Lung (tissue), 12 donors: ENCODE data around the gene CCDC107. TPM values are rescaled to one million over a fixed set of nuclear protein-coding genes. Genes with fewer than 3 reads are reported as not detected.

Source experiments
- ATAC-seq: fragments of 200-7000 bp; cut with Tn5 transposase; one replicate; pipeline ENCODE4 v1.9.1; 2020; ENCODE audit warnings: moderate number of reproducible peaks; ENCODE audit not compliant: insufficient read depth, low FRiP score
- DNase-seq, 3 donors: peaks; one replicate each; pipeline ENCODE4 v3.0.0-alpha.2; 2013 to 2017
- H3K27ac ChIP-seq, 2 donors: one replicate each; pipeline ENCODE4 v1.5.1; 2013; ENCODE audit warnings: mild to moderate bottlenecking in 2 of 2, moderate library complexity in 2 of 2, control low read depth in 1 of 2, inconsistent platforms in 1 of 2, low read depth in 1 of 2, low read length in 1 of 2
- H3K27me3 ChIP-seq, 3 donors: one replicate each; pipeline ENCODE4 v1.5.1; 2013; ENCODE audit warnings: low read length in 2 of 3; ENCODE audit not compliant: control insufficient read depth in 3 of 3, insufficient read depth in 3 of 3
- H3K36me3 ChIP-seq, 4 donors: one replicate each; pipeline ENCODE4 v1.5.1; 2013; ENCODE audit warnings: low read length in 4 of 4, mild to moderate bottlenecking in 1 of 4, moderate library complexity in 1 of 4; ENCODE audit not compliant: control insufficient read depth in 4 of 4, insufficient read depth in 4 of 4
- H3K4me1 ChIP-seq, 5 donors: one replicate each; pipeline ENCODE4 v1.5.1; 2013; ENCODE audit warnings: low read length in 5 of 5, mild to moderate bottlenecking in 2 of 5, moderate library complexity in 1 of 5; ENCODE audit not compliant: control insufficient read depth in 5 of 5, insufficient read depth in 5 of 5
- H3K4me3 ChIP-seq: one replicate; pipeline ENCODE4 v1.5.1; 2013; ENCODE audit warnings: mild to moderate bottlenecking, control low read depth, moderate library complexity
- H3K9ac ChIP-seq, 2 donors: one replicate each; pipeline ENCODE4 v1.5.1; 2013; ENCODE audit warnings: low read length in 2 of 2, control low read depth in 1 of 2; ENCODE audit not compliant: insufficient read depth in 1 of 2
- H3K9me3 ChIP-seq, 4 donors: one replicate each; pipeline ENCODE4 v1.5.1; 2013; ENCODE audit warnings: low read length in 3 of 4, mild to moderate bottlenecking in 1 of 4, moderate library complexity in 1 of 4; ENCODE audit not compliant: control insufficient read depth in 4 of 4, insufficient read depth in 3 of 4
- CTCF ChIP-seq: IDR thresholded peaks from 2 replicates; pipeline ENCODE4 v1.5.1; 2012; ENCODE audit warnings: mild to moderate bottlenecking; ENCODE audit errors: control extremely low read depth, extremely low read depth
- WGBS, 2 donors: extraction: QIAGEN DNeasy Blood & Tissue Kit; methylation state at CpG; one replicate each; pipeline ENCODE4 v1.1.7; 2013; 5-methylcytosine and 5-hydroxymethylcytosine counted together
- polyA plus RNA-seq, 2 donors: library from polyadenylated mRNA; stranded (reverse); fragments of 200-250 nt; gene quantifications; one replicate each; pipeline ENCODE4 v1.2.1, GENCODE V29; 2013
- total RNA-seq, 2 donors: library from RNA; depleted of rRNA in 1 of 2; stranded (reverse); fragments of >200 nt in 1 of 2; gene quantifications; one replicate each; pipeline ENCODE4 v1.2.1, GENCODE V29; 2014 to 2021
- donor health status: control.
- donor health status: control.
- donor health status: Bipolar disorder and iron deficiency.
- donor health status: healthy.
- donor health status: DM: yes; HTN: yes; CAD: no.

CCDC107 gene
- total and polyA plus RNA-seq, 4 donors: 9.9 to 53.9 (median 31.0) TPM

GRCh38 chr9:35682520-35683315 lies 24.6 kb downstream of the CCDC107 start:
- DNase-seq (no peak), ATAC-seq (no peak)
- WGBS, 2 donors: 86 to 88% methylated on average over 10 of the region's 10 CpGs
- Histone ChIP-seq H3K27me3 (no peaks in the 10 kb centered on the region), H3K4me1 (peaks cover 0 to 23% (median 4%) of the 10 kb centered on the region in 5 donors), H3K4me3 (no peak overlapping the region), H3K36me3 (peaks cover 8 to 24% (median 12%) of the 10 kb centered on the region in 4 donors), H3K27ac (no peak overlapping the region), H3K9me3 (no peaks in the 10 kb centered on the region), H3K9ac (no peak overlapping the region)
- no peak for TF ChIP-seq CTCF

- DNase-seq: peak in 1 of 3 donors; percentile 39
- Histone ChIP-seq H3K9ac (no peak overlapping the region), H3K9me3 (no peaks in the 10 kb centered on the region), H3K36me3 (peaks cover 8 to 24% (median 12%) of the 10 kb centered on the region in 4 donors), H3K27me3 (no peaks in the 10 kb centered on the region), H3K4me3 (no peak overlapping the region), H3K27ac (no peak overlapping the region), H3K4me1 (peaks cover 2 to 25% (median 8%) of the 10 kb centered on the region in 5 donors)
- no peak for ATAC-seq
- WGBS, 2 donors: 65 to 76% methylated on average over 2 of the region's 2 CpGs
- no peak for TF ChIP-seq CTCF
Measured at GRCh38 chr9:35683323-35683722, 25.2 kb downstream of the CCDC107 start.

GRCh38 chr9:35684921-35685320 lies 26.8 kb downstream of the CCDC107 start:
- Histone ChIP-seq H3K27ac (no peak overlapping the region), H3K4me1 (peaks cover 2 to 30% (median 11%) of the 10 kb centered on the region in 5 donors), H3K27me3 (no peaks in the 10 kb centered on the region), H3K9ac (no peak overlapping the region), H3K9me3 (no peaks in the 10 kb centered on the region), H3K4me3 (no peak overlapping the region), H3K36me3 (peaks cover 8 to 24% (median 12%) of the 10 kb centered on the region in 4 donors)
- DNase-seq: no peak
- WGBS, 2 donors: 96 to 97% methylated on average over 10 of the region's 10 CpGs
- ATAC-seq: no peak
- no peak for TF ChIP-seq CTCF
